T-helper 2 cell treated with Interferon-gamma antibody and Interleukin-4, amounts not matched to agents 5 μg/mL and 100 μg/mL, for 36 hours (primary cell): ENCODE results near the gene PRAC1.

Experiments
- DNase-seq: peaks from one replicate; pipeline ENCODE4 v3.0.0; 2021; ENCODE audit warnings: low spot score
- H3K27ac Mint-ChIP-seq: one replicate; pipeline ENCODE4 v1.8.0; 2021; ENCODE audit warnings: mild to moderate bottlenecking, mixed read lengths
- H3K27me3 Mint-ChIP-seq: one replicate; pipeline ENCODE4 v1.8.0; 2021; ENCODE audit warnings: low read depth, mixed read lengths
- H3K36me3 Mint-ChIP-seq: one replicate; pipeline ENCODE4 v1.8.0; 2021; ENCODE audit warnings: low read depth, mixed read lengths
- H3K4me1 Mint-ChIP-seq: one replicate; pipeline ENCODE4 v1.8.0; 2021; ENCODE audit warnings: low read depth, mixed read lengths
- H3K4me3 Mint-ChIP-seq: one replicate; pipeline ENCODE4 v1.8.0; 2022; ENCODE audit warnings: mild to moderate bottlenecking, moderate library complexity, mixed read lengths
- H3K9me3 Mint-ChIP-seq: one replicate; pipeline ENCODE4 v1.8.0; 2021; ENCODE audit warnings: mixed read lengths

Gene PRAC1

DNA sequence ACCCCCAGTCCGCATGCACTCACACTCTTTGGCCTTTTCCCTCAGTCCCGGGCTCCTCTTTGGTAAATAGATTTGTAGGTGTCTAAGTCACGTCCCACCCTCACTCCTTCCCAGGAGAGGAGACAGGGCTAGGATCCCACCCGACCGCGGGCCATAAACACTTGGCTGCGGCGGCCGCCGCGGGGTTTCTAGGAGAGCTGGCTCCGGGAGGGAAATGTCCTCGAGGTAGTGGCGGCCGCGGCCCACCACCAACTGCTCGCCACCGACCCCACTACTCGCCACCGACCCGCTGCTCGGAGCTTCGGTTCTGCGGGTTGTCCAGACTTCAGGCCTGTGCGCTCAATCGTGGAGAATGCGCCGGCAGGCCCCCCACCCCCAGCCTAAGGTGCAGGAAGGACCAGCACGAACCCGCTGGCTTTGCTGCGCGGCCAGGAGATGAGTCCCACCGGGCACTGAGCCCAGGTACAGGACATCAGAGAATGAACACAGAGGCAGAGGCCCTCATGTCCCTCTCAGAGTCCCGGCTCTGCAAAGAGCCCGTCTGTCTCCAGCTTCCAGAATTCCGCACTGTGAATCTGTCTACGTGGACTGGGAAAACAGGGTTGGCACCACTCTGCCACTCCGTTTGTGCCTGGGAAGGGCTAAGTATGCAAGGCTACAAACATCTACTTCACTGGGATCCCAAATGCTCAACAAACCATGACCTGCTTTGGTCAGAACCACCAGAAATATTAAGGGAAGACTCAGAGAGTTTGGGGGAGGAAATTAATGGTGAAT is 3.2 kb upstream of the PRAC1 start:
- peaks cover 17% of the 10 kb centered on the region for H3K4me1 Mint-ChIP-seq
- peak overlapping the region; percentile 26 for H3K4me3 Mint-ChIP-seq
- H3K27me3 Mint-ChIP-seq: peaks cover 96% of the 10 kb centered on the region
- H3K9me3 Mint-ChIP-seq: no peaks in the 10 kb centered on the region
- no peak for DNase-seq
- H3K27ac Mint-ChIP-seq: peak overlapping the region; percentile 72
- no peaks in the 10 kb centered on the region for H3K36me3 Mint-ChIP-seq

DNA sequence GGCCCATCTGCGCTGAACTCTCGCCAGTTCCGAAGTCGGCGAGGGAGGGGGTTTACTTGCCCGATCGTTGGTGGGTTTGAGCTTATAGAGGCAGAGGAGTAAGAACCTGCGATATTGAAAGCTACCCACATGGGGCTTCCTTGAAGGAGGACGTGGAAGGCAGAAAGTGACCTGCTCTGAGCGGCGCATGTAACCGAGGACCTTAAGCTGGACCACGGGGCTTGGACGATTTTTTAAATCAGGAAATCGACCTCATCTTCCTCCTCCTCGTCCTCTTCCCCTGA is 2.6 kb upstream of the PRAC1 start:
- peaks cover 16% of the 10 kb centered on the region for H3K4me1 Mint-ChIP-seq
- H3K27me3 Mint-ChIP-seq: peaks cover 96% of the 10 kb centered on the region
- DNase-seq: no peak
- H3K36me3 Mint-ChIP-seq: no peaks in the 10 kb centered on the region
- peak overlapping the region; percentile 26 for H3K4me3 Mint-ChIP-seq
- no peaks in the 10 kb centered on the region for H3K9me3 Mint-ChIP-seq
- H3K27ac Mint-ChIP-seq: peak overlapping the region; percentile 72

DNA sequence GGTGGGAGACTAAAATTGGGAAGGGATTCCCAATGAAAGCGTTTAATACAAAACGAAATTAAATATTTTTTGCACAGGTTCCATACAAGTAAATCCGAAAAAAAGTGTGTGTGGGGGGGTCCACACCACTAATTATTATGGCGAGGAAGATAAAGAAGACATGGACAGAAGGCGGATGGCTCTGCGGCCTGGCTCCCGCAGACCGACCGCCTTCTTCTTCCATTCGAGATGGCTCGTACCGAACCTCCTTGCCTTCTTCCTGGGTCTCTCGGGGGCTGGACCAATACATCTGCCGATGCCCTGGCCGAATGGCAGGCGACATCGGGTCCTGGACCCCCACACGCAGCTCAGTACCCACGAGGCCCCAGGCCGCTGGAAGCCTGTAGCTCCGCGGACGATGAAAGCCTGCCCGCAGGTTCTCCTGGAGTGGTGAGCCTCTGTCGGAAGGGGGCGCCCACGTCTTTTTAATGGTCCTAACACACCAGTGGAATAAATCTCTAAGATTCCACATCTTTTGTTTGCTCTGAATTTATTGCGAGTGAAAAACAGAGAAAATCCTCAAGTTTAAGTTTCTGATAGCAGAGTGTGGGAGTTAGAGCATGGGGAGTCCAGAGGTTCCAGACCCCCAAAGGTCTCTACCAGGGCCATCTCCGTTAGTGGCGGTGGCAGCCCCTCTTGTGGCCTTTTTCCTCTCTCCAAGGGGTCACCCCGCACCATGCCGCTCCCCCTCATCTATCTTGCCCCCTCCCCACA is 2.1 kb upstream of the PRAC1 start:
- Mint-ChIP-seq H3K9me3 (no peaks in the 10 kb centered on the region), H3K27me3 (peaks cover 96% of the 10 kb centered on the region), H3K4me1 (peaks cover 14% of the 10 kb centered on the region), H3K4me3 (peak overlapping the region; percentile 64), H3K36me3 (no peaks in the 10 kb centered on the region), H3K27ac (peak overlapping the region; percentile 79)
- DNase-seq: peak; percentile 59

DNA sequence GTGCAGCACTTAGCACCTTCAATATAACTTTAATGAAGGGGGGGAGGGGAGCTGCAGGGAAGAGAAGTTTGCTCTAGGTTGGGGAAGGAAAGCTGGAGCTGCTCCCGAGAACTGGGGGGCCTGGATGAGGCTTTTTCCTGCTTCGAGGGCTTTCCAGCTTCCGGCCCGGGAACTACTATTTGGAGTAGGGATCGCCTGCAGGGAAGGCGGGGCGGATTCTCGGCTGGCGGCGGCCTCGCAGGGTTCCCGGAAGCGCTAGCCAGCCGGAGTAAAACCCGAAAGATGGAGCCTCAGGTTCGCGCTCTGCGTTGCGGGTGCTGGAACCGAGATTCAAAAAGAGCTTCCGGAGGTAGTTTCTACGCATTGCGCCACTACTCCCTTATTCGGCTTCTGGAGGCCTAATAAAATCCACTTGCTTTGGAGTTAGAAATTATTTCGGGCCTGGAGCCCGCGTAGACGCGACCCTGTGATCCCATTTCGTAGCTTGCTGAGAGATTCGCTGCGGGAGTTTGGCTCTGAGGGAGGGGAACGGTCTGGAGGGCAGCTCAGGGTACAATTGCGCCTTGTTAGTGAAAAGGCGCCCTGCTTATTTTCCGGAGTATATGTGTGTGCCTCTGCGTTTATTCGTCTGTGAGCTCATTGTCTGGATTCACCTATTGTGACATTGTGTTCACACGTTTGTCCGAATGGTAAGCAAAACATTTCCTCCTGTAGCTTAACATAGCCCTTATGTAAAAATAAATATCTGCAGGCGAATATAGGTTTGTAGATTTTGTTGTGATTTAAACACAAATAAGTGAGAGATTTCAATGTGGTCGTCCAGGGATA is 1.3 kb upstream of the PRAC1 start:
- peak overlapping the region; percentile 58 for H3K4me3 Mint-ChIP-seq
- no peaks in the 10 kb centered on the region for H3K9me3 Mint-ChIP-seq
- H3K27ac Mint-ChIP-seq: peak overlapping the region; percentile 62
- DNase-seq: no peak
- H3K27me3 Mint-ChIP-seq: peaks cover 97% of the 10 kb centered on the region
- no peaks in the 10 kb centered on the region for H3K36me3 Mint-ChIP-seq
- H3K4me1 Mint-ChIP-seq: peaks cover 12% of the 10 kb centered on the region

DNA sequence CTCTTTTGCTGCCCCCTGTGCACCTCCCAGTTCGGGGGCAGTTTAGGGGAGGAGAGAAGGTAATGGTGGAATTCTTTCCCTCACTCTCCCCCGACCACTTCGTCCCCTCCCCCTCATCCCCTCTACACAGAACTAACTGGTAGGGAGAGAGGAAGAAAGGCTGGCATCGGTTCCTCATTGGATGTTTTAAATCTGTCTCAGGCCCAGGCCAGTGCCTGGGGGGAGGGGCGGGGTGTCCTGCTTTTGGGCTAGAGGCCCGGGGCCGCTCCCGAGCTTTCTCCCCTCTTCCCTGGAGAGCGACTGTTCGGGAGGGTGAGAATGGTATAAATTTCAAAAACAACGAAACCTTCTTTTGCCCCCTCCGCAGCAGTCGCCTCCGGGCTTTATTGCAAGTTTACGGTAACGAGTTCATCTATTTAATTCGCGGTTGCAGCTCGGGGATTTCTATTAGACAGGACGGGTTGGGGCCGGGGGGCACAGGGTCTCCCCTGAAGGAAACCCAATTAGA is 651 bp upstream of the PRAC1 start, which contains the start of gene PRAC2:
Gene PRAC2 (plus strand): TSS at position 271 of the 508 bp plus-strand sequence. CDS start 1,226 bp downstream, outside the sequence.
- no peak for DNase-seq
- Mint-ChIP-seq H3K4me3 (peak within 1 kb of the TSS; percentile 58), H3K36me3 (no peaks in the 10 kb centered on the region), H3K27ac (peak within 1 kb of the TSS; percentile 62), H3K27me3 (peaks cover 97% of the 10 kb centered on the region), H3K4me1 (peaks cover 14% of the 10 kb centered on the region), H3K9me3 (no peaks in the 10 kb centered on the region)

DNA sequence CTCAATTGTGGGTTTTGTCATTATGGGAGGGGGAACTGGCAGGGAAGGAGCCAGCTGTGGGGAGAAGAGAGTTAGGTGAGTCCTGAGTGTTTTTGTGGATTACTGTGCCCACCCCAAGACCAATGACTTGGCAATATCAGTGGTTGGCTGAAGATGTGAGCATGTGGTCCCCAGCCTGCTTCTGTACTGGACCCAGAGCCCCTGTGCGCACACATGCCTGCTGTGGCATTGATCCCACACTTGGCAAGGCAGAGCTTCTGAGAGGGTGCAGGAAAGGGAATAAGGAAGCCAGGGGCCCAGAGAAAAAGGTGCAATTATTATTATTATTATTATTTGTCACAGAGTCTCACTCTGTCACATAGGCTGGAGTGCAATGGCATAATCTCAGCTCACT is 1.3 kb downstream of the PRAC1 start:
- Mint-ChIP-seq H3K9me3 (no peaks in the 10 kb centered on the region), H3K4me3 (no peak overlapping the region), H3K4me1 (peaks cover 15% of the 10 kb centered on the region), H3K36me3 (no peaks in the 10 kb centered on the region), H3K27me3 (peaks cover 96% of the 10 kb centered on the region), H3K27ac (no peak overlapping the region)
- DNase-seq: no peak

DNA sequence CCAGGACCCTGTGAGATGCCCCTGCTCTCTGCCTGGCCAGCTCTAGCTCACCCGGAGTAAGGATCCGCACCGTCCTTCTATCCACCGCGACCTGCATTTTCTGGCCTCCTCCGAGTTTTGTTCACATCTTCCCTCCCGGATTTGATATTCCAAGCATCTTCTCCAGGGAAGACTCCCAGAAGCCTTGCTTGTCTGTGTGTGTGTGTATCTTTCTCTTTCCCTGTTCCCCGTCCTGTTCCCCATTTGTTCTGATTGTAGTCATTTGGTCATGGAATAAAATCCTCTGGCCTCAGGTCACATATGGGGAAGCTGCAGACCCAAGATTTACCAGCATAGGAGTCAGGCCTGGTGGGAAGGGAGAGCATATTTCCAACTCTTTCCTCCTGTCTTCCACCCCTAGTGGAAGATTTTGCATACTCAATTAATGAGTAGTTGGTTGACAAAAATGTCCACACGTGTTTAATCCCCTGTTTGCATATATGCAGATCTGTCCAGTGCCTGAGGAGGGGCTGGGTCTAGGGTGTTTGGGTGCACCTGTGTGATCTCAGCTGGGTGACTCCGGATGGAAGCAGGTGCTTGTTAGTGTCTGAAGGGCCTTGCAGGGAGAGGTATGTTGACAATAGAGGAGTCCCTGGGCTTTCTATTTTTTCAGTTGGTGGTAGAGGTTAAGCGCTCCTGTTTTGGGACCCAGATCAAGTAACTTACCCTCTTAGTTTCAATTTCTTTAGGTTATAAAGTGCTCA is 1.9 kb downstream of the PRAC1 start:
- H3K9me3 Mint-ChIP-seq: no peaks in the 10 kb centered on the region
- H3K4me1 Mint-ChIP-seq: peaks cover 15% of the 10 kb centered on the region
- peaks cover 94% of the 10 kb centered on the region for H3K27me3 Mint-ChIP-seq
- DNase-seq: no peak
- no peaks in the 10 kb centered on the region for H3K36me3 Mint-ChIP-seq
- peak overlapping the region; percentile 75 for H3K27ac Mint-ChIP-seq
- no peak overlapping the region for H3K4me3 Mint-ChIP-seq

DNA sequence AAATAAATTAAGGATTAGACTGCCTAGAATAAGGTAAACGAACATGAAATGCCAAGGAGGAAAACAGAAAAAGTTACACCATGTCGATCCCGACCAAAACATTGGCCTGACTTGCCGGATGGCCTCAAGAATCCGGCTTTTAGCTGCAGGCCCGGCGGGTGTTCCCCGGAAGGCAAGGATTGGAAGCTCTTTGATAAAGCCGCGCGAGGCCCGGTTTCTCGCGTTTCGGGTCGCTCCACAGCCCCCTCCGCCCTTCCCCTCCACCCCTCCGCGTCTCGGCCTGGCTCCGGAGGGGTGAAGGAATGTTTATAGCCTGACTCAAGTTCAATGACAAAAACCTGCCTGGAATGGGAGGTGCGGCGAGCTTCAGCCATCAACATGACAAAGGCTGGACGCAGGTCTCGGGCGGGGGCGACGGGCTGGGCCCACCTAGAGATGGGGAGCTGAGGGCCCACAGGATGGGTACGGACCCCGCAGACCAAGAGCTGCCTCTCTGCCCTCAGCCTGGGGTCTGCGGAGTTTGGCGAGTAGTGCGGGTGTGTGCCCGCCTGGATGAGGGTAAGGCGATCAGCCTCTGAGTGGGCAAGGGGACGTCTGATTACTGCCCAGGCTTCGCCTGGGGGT is 2.6 kb downstream of the PRAC1 start:
- H3K27ac Mint-ChIP-seq: peak overlapping the region; percentile 75
- H3K4me3 Mint-ChIP-seq: no peak overlapping the region
- no peaks in the 10 kb centered on the region for H3K36me3 Mint-ChIP-seq
- DNase-seq: no peak
- H3K9me3 Mint-ChIP-seq: no peaks in the 10 kb centered on the region
- peaks cover 94% of the 10 kb centered on the region for H3K27me3 Mint-ChIP-seq
- peaks cover 14% of the 10 kb centered on the region for H3K4me1 Mint-ChIP-seq

DNA sequence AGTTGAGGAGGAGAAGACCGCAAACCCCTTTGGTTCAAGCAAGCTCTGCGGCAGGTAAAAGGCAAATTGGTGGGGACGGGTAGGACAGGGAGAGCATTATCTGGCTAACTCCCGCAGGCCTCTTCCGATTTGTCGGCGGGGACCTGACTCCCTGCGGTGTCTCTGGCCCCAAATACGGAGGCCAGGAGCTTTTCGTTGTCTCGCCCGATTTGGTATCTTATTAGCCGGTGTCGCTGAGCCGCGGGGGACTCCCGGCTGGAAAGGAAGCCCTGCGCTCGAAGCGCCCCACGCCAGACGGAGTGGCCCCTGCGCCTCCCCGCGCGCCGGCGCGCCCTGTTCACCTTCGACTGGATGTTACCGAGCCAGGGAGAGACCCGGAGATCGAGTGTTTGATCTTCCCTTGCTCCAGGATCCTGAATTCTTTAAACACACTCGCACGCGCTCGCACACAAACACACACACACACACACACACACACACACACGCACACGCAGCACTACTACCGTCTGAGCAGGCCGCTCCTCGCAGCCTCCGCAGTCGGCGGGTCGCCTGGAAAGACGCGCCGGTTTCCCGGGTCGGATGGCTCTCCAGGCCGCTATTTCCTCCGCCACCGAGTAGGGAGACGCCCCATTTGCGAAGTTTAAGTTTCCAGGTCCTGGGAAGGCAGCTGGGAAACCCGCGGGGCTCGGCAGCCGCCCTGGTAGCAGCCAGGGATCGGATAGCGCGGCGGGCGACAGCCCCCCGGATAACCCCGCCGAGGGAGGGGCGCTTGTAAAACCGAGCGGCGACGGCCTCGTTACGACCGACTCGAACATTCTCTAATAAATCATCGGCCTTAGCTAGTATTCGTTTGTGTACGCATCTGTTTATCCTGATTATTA is 3.3 kb downstream of the PRAC1 start:
- Mint-ChIP-seq H3K9me3 (no peaks in the 10 kb centered on the region), H3K27ac (peak overlapping the region; percentile 62), H3K4me1 (peaks cover 8% of the 10 kb centered on the region), H3K27me3 (peaks cover 93% of the 10 kb centered on the region), H3K36me3 (no peaks in the 10 kb centered on the region), H3K4me3 (no peak overlapping the region)
- no peak for DNase-seq

DNA sequence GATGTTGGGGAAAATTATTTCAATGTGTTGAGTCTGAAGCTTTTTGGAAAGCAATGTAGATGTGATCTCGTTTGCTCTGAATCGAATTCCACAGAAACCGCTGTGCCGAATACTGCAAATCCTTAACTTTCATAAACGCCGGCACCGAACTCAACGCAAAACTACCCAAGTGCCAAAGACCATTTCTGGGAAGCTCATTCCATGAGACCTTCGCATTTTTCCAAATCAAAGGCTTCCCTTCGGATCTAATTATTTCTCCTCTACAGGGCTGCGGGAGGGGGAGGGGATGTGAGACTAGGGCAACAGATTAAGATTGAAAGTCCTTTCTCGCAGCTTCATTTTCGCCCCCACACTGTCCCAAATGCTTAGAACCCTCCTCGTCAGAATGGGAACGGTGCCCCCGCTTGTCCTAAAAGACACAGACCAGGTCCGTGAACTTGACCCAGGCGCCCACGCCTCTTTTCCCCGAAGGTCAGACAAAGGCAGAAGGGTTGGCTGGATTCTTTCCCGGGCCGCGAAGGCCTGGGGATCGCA is 4.0 kb downstream of the PRAC1 start:
- Mint-ChIP-seq H3K36me3 (no peaks in the 10 kb centered on the region), H3K4me3 (no peak overlapping the region), H3K27ac (peak overlapping the region; percentile 41)

DNA sequence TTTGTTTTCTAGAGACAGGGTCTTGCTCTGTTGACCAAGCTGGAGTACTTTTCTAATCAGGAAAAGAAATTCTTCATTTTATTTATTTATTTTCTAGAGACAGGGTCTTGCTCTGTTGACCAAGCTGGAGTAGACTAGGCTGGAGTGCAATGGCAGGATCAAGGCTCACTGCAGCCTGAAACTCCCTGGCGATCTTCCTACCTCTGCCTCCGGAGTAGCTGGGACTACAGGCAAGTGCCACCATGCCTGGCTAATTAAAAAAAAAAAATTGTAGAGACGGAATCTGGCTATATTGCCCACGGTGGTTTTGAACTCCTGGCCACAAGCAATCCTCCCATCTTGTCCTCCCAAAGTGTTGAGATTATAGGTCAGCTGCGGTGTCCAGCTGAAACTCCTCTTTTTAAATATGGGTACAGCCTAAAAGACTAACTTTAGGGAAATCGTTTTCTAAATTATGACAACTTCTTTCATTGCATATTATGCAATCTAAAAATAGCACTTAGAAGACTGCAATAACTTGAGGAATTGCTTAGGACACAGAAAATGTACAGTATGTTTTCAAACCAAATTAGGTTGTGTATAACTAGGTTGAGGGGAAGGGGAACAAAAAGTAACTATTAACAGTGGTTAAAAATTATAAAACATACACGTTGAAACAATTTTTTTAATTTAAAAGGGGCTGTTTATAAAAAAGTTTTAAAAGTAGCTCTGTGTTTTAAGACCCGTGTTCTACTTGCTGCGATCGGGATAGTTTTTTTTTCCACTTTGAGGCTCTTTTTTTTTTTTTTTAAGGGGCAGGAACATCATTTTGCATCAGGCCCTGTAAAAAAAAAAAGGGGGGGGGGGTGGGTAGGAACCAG is 4.7 kb downstream of the PRAC1 start:
- no peak overlapping the region for H3K4me3 Mint-ChIP-seq

More for the DNA sequence above, 4.0 kb downstream of the PRAC1 start:
- peaks cover 90% of the 10 kb centered on the region for H3K27me3 Mint-ChIP-seq
- H3K4me1 Mint-ChIP-seq: peaks cover 5% of the 10 kb centered on the region
- no peak for DNase-seq
- no peaks in the 10 kb centered on the region for H3K9me3 Mint-ChIP-seq

More for the DNA sequence above, 4.7 kb downstream of the PRAC1 start:
- Mint-ChIP-seq H3K9me3 (no peaks in the 10 kb centered on the region), H3K4me1 (peaks cover 4% of the 10 kb centered on the region), H3K27me3 (peaks cover 85% of the 10 kb centered on the region), H3K27ac (peak overlapping the region; percentile 78), H3K36me3 (no peaks in the 10 kb centered on the region)
- DNase-seq: no peak
